ENCODE results near the gene DYNC2I2. TPM values are rescaled to one million over a fixed set of nuclear protein-coding genes. Genes with fewer than 3 reads are reported as not detected.

Gene DYNC2I2
- polyA plus RNA-seq, 1 of the 3 experiments (the other 2 are of a cell fraction) = 73.7 TPM

DNA sequence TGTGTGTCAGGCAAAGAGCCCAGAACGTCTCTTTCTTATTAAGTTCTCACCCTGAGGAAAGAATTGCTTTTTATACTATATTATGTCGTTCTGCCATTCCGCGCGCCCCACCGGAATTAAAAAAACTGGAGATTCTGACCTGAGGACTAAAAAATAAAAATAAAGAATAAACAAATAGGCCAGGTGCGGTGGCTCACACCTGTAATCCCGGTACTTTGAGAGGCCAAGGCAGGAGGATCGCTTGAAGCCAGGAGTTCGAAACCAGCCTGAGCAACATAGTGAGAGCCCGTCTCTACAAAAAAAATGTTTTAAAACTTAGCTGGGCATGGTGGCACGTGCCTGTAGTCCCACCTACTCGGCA lies 677 bp upstream of the DYNC2I2 start (continued):
- TF ChIP-seq CTCF (IDR thresholded peaks at IDR 0.05) (no peak), TEAD4 (IDR thresholded peaks at IDR 0.05; ENCODE audit: borderline replicate concordance, insufficient read depth) (no peak)

DNA sequence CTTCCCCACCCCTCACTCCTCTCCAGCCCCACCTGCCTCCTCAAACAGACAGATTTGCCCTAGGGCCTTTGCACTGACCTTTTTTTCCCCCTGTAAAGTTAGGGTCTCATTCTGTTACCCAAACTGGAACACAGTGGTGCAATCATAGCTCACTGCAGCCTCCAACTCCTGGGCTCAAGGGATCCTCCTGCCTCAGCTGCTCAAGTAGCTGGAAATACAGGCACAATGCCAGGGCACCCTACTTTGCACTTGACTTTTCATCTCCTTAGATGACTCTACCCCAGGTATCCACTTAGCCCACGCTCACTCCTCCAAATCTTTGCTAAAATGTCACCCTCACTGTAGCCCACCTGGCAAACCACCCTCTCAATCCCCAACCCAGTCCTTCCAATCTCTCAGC lies 2.2 kb downstream of the DYNC2I2 start:
- ChIA-PET POLR2A (no interaction called here), CTCF (interaction anchor here (1.2 kb wide), 1 partner anchor 18 kb away, joined by 3 read pairs; no protein-coding TSS in a partner anchor)
- no peaks in the 10 kb centered on the region for H3K9me2 ChIP-seq
- 100% methylated on average over 1 of the region's 1 CpG for WGBS (ENCODE audit: low lambda C conversion rate)
- peaks cover 34% of the 10 kb centered on the region for H3K79me2 ChIP-seq (ENCODE audit: insufficient read depth)
- no peaks in the 10 kb centered on the region for H4K20me1 ChIP-seq (ENCODE audit: insufficient read depth)
- H3K36me3 ChIP-seq (replicated peaks in 1 of 2; ENCODE audit: control insufficient read depth in 1 of 2, insufficient read depth in 2 of 2, low read length in 1 of 2) = no peaks in the 10 kb centered on the region
- no peaks in the 10 kb centered on the region for H3K9me3 ChIP-seq
- no peak for TF ChIP-seq FOXM1 (IDR thresholded peaks at IDR 0.05; ENCODE audit: low read depth)
- TF ChIP-seq TAF1 (IDR thresholded peaks at IDR 0.05; ENCODE audit: borderline replicate concordance, low read depth, low read length) = no peak
- TF ChIP-seq YY1 (IDR thresholded peaks at IDR 0.05; ENCODE audit: low read depth) = no peak
- TF ChIP-seq FOXJ3 (CRISPR knock-in tag; IDR thresholded peaks at IDR 0.05) = no peak
- no peak for TF ChIP-seq MXI1 (IDR thresholded peaks at IDR 0.05; ENCODE audit: low read depth, low read length)
- TF ChIP-seq, protein P1, sequence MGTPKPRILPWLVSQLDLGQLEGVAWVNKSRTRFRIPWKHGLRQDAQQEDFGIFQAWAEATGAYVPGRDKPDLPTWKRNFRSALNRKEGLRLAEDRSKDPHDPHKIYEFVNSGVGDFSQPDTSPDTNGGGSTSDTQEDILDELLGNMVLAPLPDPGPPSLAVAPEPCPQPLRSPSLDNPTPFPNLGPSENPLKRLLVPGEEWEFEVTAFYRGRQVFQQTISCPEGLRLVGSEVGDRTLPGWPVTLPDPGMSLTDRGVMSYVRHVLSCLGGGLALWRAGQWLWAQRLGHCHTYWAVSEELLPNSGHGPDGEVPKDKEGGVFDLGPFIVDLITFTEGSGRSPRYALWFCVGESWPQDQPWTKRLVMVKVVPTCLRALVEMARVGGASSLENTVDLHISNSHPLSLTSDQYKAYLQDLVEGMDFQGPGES (IDR thresholded peaks at IDR 0.05; ENCODE audit: low read depth, low read length) = no peak
- no peak for TF ChIP-seq CTCF (IDR thresholded peaks at IDR 0.05)
- TF ChIP-seq, protein P2, sequence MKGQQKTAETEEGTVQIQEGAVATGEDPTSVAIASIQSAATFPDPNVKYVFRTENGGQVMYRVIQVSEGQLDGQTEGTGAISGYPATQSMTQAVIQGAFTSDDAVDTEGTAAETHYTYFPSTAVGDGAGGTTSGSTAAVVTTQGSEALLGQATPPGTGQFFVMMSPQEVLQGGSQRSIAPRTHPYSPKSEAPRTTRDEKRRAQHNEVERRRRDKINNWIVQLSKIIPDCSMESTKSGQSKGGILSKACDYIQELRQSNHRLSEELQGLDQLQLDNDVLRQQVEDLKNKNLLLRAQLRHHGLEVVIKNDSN (IDR thresholded peaks at IDR 0.05; ENCODE audit: borderline replicate concordance, low read depth) = no peak
- no peak for TF ChIP-seq TCF12 (IDR thresholded peaks at IDR 0.05)
- no peak for TF ChIP-seq GABPA (IDR thresholded peaks at IDR 0.05; ENCODE audit: low read depth)
- TF ChIP-seq SIN3A (IDR thresholded peaks at IDR 0.05; ENCODE audit: borderline replicate concordance, low read depth, low read length) = no peak
- no peak overlapping the region for H2AFZ ChIP-seq (ENCODE audit: low read depth)
- H3K4me1 ChIP-seq (ENCODE audit: control insufficient read depth in 1 of 2, insufficient read depth in 2 of 2, low read depth in 1 of 2, low read length in 1 of 2) = no peaks in the 10 kb centered on the region
- H3K4me3 ChIP-seq (ENCODE audit: low read depth in 2 of 2, low read length in 1 of 2) = no peak overlapping the region
- no peak overlapping the region for H3K9ac ChIP-seq
- DNase-seq = no peak
- H3K27ac ChIP-seq (ENCODE audit: low read depth in 2 of 2, low read length in 1 of 2) = no peak overlapping the region
- H3F3A ChIP-seq (replicated peaks; ENCODE audit: insufficient read depth) = peaks cover 10% of the 10 kb centered on the region
- no peak overlapping the region for H3K4me2 ChIP-seq
- H3K27me3 ChIP-seq (ENCODE audit: insufficient read depth) = no peaks in the 10 kb centered on the region

All from SK-N-SH (cell line).